AG09309 (cell line): ENCODE results near the gene MCTS1.

Source experiments
- DNase-seq: peaks from one replicate; pipeline ENCODE4 v3.0.0-alpha.2; 2010; ENCODE audit warnings: low read depth
- H3K4me3 ChIP-seq: 2 replicates; pipeline ENCODE4 v1.5.1; 2011; ENCODE audit warnings: mild to moderate bottlenecking, low read depth, low read length, moderate library complexity; ENCODE audit not compliant: control insufficient read depth
- TF ChIP-seq, protein P1 (sequence below): IDR thresholded peaks from 2 replicates; pipeline ENCODE4 v1.5.1; 2011; ENCODE audit warnings: mild to moderate bottlenecking, low read depth, low read length, inconsistent platforms; ENCODE audit not compliant: insufficient read depth, control insufficient read depth; ENCODE audit errors: missing control alignments

MCTS1 gene

DNA sequence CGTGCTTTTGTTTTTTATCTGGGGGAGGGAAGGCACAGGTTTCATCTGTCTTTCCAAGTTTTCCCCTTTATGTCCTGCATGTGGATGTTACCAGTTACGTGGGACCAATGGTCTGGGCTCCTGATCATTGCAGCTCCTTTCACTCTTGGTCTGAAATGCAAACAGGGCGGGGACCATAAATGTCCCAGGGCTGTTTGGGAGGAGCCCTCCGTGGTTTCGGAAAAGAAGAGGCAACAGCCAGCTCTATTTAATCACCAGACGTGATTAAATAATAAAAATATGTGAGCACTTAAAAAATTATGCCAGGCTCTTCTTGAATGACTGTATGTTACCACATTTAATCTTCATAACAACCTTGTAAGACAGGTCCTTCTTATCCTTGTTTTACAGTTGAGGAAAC lies 56.7 kb downstream of the MCTS1 start:
- DNase-seq: no peak
- TF ChIP-seq, protein P1, sequence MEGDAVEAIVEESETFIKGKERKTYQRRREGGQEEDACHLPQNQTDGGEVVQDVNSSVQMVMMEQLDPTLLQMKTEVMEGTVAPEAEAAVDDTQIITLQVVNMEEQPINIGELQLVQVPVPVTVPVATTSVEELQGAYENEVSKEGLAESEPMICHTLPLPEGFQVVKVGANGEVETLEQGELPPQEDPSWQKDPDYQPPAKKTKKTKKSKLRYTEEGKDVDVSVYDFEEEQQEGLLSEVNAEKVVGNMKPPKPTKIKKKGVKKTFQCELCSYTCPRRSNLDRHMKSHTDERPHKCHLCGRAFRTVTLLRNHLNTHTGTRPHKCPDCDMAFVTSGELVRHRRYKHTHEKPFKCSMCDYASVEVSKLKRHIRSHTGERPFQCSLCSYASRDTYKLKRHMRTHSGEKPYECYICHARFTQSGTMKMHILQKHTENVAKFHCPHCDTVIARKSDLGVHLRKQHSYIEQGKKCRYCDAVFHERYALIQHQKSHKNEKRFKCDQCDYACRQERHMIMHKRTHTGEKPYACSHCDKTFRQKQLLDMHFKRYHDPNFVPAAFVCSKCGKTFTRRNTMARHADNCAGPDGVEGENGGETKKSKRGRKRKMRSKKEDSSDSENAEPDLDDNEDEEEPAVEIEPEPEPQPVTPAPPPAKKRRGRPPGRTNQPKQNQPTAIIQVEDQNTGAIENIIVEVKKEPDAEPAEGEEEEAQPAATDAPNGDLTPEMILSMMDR: no peak
- H3K4me3 ChIP-seq: no peak overlapping the region
